D721Med (cell line): ENCODE measurements around the gene MSI2.

Experiments
- DNase-seq: peaks from one replicate; pipeline ENCODE4 v3.0.0; 2011; ENCODE audit warnings: low spot score; ENCODE audit not compliant: insufficient read length
- FAIRE-seq: peaks from 2 replicates; lab custom pipeline; 2011; peaks lifted over from hg19 to GRCh38; lab: Jason Lieb, UNC
- TF ChIP-seq, protein P1 (sequence below): IDR thresholded peaks from 2 replicates; pipeline ENCODE4 v1.5.1; 2012; ENCODE audit warnings: mild to moderate bottlenecking, control low read depth; ENCODE audit not compliant: insufficient read depth; ENCODE audit errors: missing control alignments

MSI2 gene

DNA sequence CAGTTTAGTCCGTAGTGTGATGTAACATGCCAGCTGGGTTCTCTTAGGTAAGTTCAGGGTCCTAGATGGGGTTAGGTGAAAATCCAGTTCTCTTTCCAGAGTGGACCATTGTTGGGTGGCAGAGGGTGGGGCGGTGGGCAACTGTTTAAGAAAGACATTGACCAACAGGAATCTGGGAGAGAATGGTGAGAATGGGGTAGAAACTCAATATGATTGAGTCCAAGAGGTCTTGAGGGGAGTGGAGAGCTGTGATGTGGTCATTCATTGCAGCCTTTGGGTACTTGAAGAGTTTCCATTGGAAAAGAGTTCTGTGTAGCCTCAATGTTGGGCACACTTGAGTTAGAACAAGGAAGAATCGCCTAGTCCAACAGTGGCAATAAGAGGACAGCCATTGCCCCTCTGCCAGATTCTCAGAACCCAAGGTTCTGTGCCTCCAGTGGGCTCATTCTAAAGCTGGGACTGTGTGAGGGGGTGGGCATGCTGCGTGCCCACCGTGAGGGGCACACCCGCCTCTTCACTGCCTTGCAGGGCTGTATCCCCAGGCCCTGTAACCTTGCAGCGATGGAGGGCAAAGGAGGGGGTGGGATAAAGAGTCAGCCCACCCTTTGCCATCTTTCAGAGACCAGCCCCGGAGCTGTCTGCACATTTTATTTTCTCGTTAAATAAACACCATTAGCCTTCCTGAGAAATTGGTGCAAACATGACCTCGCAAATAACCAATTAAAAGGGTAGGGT is 280.6 kb downstream of the MSI2 start:
- TF ChIP-seq, protein P1, sequence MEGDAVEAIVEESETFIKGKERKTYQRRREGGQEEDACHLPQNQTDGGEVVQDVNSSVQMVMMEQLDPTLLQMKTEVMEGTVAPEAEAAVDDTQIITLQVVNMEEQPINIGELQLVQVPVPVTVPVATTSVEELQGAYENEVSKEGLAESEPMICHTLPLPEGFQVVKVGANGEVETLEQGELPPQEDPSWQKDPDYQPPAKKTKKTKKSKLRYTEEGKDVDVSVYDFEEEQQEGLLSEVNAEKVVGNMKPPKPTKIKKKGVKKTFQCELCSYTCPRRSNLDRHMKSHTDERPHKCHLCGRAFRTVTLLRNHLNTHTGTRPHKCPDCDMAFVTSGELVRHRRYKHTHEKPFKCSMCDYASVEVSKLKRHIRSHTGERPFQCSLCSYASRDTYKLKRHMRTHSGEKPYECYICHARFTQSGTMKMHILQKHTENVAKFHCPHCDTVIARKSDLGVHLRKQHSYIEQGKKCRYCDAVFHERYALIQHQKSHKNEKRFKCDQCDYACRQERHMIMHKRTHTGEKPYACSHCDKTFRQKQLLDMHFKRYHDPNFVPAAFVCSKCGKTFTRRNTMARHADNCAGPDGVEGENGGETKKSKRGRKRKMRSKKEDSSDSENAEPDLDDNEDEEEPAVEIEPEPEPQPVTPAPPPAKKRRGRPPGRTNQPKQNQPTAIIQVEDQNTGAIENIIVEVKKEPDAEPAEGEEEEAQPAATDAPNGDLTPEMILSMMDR, result no peak
- no peak for DNase-seq
- no peak for FAIRE-seq

DNA sequence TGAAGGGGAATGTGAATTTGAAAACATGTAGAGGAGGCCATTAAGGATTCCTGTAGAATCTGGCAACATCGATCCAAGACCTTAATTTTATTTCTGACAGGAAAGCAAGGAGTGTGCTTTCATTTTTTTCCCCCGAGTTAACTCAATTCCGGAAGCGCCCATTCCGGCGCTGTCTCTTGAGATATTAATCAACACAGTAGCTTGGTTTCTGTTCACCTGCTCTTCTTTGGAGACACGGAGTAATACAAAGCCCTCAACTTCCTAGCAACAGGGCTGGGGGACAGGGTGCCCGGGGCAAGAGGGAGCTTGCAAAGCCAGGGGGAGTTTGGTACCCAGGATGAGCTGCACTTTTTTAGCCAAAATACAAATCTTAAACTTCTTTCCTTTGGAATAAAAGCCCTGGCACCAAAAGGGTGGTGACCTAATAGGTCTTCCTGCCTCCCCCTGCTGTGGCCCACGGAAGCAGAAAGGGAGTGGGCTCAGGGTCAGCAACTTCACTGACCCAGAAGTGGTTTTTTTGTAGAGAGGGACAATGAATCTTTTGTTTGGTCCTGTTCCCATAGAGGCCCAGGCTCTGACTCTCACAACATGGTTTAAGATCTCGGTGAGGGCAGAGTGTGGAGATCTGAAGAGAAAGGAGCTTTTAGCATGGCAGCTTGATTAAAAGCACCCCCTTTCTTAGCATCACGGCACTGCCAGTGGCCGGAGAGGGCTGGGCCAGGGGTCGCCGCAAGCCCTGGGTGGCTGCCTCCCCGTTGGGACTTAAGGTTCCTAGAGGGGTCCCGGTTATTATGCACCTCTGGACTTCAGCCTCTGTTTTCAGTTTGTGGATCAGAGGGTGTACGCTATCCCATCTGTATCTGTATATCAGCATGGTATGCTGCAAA is 281.4 kb downstream of the MSI2 start:
- DNase-seq, result no peak
- TF ChIP-seq, protein P1, result no peak
- FAIRE-seq, result no peak

DNA sequence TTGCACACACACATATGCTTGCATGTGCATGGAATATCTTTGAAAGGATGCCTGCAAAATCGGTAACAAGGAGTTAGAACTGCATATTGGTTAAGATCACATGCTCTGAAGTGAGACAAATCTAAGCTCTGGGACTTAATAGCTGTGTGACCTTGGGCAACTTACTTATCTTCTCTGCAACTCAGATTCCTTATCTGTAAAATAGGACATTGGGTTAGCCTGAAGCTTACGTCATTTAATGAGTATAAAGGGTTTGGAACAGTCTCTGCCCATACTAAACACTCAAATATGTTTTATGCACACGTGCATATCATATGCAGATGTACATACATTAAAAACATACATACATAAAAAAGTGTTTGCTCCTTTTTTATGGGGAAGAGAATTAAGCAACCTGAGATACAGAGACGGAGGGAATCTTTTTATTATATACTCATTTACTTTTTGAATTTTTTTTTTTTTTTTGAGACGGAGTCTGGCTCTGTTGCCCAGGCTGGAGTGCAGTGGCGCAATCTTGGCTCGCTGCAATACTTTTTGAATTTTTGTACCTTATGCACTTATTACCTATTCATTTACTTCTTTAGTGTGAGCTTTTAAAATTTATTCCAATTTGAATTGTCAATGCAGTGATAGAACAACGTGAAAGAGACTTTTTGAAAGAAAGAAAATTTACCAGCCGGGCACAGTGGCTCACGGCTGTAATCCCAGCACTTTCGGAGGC is 282.6 kb downstream of the MSI2 start:
- DNase-seq (no peak), FAIRE-seq (no peak)
- TF ChIP-seq, protein P1, result no peak

DNA sequence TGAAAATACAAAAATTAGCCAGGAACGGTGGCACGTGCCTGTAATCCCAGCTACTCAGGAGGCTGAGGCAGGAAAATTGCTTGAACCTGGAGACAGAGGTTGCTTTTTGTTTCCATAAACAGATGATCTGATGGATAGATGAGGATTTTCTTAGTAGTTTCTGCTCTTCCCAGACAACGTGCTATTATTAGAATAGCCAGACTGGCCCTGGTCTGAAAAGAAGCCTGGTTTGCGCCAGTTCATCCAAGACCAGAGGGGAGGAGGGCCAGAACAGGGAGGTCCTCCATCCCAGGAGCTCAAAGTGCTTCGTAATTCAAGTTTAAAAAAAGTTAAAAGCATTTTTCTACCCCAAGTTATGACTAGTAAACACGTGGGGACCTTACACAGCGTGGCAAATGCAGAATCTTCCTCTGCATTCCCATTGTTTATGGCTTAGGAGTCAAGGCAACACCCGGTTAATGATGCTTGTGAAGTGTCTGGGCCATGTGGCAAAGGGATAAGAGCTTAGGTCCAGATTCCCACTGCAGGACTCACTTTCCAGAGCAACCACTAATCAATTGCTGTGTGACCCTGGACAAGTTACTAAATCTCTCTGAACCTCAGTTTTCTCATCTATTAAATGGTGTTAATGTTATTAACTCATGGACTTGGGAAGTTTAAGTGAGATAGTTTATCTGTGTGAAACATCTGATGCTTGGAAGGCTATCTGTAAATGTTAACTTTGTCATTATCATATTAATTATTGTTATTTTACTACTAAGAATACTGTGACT is 283.4 kb downstream of the MSI2 start:
- DNase-seq, result no peak
- FAIRE-seq, result no peak
- TF ChIP-seq, protein P1, result no peak

DNA sequence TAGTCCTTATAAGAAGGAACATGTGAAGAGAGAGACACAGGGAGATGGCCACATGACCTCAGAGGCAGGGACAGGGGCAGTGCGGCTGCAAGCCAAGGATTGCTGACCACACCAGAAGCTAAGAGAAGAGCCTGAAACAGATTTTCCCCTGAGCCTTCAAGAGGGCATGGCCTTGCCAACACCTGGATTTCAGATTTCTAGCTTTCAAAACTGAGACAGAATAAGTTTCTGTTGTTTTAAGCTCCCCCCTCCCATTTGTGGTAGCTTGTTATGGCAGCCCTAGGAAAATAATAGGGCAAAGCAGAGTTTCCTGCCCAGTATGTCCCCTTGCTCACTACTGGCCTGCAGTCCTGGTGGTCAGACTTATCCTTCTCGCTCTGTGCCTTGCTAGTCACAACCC is 284.3 kb downstream of the MSI2 start:
- DNase-seq, result no peak
- TF ChIP-seq, protein P1, result no peak
- no peak for FAIRE-seq

DNA sequence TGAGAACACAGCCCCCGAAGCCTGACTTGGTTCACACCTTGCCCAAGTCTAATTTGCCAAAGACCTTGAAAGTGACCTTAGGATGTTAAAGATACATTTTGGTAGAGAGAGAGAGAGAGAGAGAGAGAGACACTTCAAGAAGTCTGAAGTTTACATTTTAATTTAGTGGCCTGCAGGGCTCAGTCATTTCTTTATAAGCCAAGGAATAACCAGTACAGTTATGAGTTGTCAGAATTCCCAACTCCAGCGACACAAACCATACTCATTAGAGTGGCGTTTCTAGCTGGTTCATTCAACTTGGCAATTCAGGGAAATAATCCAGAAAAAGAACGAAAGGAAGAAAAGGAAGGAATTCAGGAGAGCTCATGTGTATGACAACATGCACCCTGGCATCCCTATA is 284.7 kb downstream of the MSI2 start:
- DNase-seq (no peak), FAIRE-seq (no peak)
- TF ChIP-seq, protein P1, result no peak
